ENCODE measurements around the gene PIP5K1A. TPM values are rescaled to one million over a fixed set of nuclear protein-coding genes. Genes with fewer than 3 reads are reported as not detected.

PIP5K1A gene, protein sequence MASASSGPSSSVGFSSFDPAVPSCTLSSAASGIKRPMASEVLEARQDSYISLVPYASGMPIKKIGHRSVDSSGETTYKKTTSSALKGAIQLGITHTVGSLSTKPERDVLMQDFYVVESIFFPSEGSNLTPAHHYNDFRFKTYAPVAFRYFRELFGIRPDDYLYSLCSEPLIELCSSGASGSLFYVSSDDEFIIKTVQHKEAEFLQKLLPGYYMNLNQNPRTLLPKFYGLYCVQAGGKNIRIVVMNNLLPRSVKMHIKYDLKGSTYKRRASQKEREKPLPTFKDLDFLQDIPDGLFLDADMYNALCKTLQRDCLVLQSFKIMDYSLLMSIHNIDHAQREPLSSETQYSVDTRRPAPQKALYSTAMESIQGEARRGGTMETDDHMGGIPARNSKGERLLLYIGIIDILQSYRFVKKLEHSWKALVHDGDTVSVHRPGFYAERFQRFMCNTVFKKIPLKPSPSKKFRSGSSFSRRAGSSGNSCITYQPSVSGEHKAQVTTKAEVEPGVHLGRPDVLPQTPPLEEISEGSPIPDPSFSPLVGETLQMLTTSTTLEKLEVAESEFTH
- 57.8 and 58.0 TPM in 2 replicates for total RNA-seq

GRCh38 chr1:151198254-151199127 lies at the start of gene PIP5K1A:
TSS of gene PIP5K1A (plus strand) at chr1:151198552. CDS start at chr1:151198997, 445 bp downstream.

GRCh38 chr1:151156515-151156819 lies 41.9 kb upstream of the PIP5K1A start, which contains the start of gene TNFAIP8L2:
TSS of gene TNFAIP8L2 (plus strand) at chr1:151156649. CDS start at chr1:151158698, 2,049 bp downstream.

GRCh38 chr1:151165738-151166504 lies 32.4 kb upstream of the PIP5K1A start, which contains the start of the genes LYSMD1 and SCNM1:
TSS of gene LYSMD1 (minus strand) at chr1:151165902. CDS start at chr1:151165258, 644 bp downstream.
TSS of gene SCNM1 (plus strand) at chr1:151166144. CDS start at chr1:151166153, 9 bp downstream.

DNA sequence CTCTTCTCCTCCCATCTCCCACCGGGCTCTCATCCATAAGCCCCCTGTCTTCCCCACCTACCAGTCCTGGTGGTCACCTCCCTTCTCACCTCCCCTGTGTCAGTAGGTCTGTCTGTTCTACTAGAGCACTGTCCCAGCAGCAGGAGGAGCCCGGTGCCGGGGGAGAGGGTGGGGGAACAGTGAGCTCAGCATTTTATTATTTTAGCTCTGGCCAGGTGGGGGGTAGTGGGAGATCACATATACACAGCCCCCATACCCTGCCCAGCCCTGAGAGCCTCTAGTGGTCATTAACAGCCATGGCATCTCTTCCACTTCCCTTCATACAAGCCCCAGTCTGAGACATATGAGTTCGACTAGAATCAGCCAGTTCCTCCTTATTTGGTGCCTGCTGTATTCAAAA lies 22.5 kb upstream of the PIP5K1A start, which contains the start of gene TMOD4:
TSS of gene TMOD4 (minus strand) at position 119 of the 400 bp plus-strand sequence. CDS start 1,106 bp downstream, outside the sequence.

DNA sequence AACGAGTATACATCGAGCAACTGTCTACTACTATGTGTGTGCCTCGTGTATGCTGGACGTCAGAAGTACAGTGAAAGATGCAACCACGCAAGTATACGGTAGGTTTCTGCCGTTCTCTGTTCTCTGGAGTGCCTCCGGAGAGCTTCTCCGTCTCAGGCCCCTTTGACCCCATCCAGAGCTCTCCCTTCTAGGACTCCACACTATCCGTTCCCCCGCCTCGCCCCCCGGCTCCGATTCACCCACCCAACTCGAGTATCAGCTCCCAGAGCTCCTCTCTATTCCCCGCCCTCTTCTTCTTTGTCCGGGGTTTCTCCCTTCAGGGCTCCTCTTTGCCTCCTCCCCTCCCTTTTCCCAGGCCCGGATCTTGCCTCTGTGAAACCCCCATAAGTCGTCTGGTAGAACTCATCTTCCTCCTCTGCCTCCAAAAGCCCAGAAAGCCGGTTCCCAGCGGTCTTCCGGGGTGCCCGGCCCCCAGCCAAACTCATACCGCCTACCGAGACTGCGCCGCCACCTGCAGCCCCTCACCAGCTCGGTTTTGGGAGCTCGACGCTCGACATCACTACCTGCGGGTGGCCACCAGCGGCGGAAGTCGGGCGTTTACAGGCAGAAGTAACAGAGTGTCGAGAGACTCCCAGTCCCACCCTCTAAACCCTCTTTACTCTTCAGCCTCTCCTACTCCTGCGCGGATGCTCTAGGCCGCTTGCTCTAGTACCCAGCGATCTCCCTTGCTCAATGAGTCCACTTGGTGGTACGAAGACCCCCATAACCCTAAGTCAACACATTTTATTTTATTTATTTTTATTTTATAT lies 8.5 kb upstream of the PIP5K1A start, which contains the start of gene VPS72:
TSS of gene VPS72 (minus strand) at position 561 of the 809 bp plus-strand sequence. CDS start at position 485, 76 bp downstream.

DNA sequence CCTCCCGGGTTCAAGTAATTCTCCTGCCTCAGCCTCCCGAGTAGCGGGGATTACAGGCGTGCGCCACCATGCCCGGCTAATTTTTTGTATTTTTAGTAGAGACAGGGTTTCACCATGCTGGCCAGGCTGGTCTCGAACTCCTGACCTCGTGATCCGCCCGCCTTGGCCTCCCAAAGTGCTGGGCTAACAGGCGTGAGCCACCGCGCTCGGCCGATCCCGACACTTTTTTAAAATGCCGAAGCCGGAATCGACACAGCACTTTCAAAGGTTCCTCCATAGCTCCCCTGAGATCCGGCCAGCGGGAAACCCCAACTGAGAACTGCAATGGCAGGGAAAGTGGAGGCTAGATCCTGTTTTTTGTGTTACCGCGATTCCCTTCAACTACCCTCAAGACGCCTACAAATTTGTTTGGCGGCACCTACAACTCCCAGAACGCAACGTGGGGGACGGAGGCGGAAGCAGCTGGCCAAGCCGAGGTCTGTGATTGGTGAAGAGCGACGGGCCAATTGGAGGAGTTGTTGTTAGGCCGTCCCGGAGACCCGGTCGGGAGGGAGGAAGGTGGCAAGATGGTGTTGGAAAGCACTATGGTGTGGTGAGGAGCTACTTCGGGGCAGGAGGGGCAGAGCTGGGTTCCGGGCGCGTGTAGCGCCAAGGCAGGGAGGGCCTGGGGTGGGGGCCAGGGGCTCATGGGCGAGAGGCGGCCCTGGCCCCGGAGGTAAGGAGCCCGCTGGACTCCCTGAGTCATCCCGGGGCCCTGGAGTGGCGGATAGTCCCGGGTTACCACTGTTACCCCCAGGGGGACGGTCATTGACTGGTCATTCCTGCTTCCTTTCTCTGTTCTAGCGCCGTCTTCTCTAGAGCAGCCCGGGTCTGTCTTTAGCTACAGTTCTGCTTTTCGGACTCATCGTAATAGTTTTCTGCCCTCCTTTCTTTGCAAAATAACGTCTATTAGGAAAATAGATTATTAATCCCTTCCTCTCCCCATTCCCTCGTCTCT lies 56.2 kb downstream of the PIP5K1A start, which contains the start of gene PSMD4:
TSS of gene PSMD4 (plus strand) at position 518 of the 997 bp plus-strand sequence. CDS start at position 567, 49 bp downstream.

GRCh38 chr1:151281969-151282882 lies 83.9 kb downstream of the PIP5K1A start, which contains the start of gene ZNF687:
TSS of gene ZNF687 (plus strand) at chr1:151282299. CDS start at chr1:151286292, 3,993 bp downstream.

Other genes starting within 250 kb of the PIP5K1A start
- 129 and 138 TPM in 2 replicates for gene CERS2, start 223.7 kb upstream of the PIP5K1A start, total RNA-seq
- not detected in 2 replicates for gene ANXA9, start 216.3 kb upstream of the PIP5K1A start, total RNA-seq
- gene MINDY1, start 191.7 kb upstream of the PIP5K1A start, total RNA-seq, result 13.6 and 15.4 TPM in 2 replicates
- gene PRUNE1, start 190.1 kb upstream of the PIP5K1A start, total RNA-seq, result 6.4 and 8.8 TPM in 2 replicates
- gene BNIPL, start 162.0 kb upstream of the PIP5K1A start, total RNA-seq, result not detected in 2 replicates
- gene C1orf56, start 150.8 kb upstream of the PIP5K1A start, total RNA-seq, result 2.5 and 2.6 TPM in 2 replicates
- 73.2 and 88.8 TPM in 2 replicates for gene CDC42SE1, start 138.9 kb upstream of the PIP5K1A start, total RNA-seq
- 9.8 and 12.4 TPM in 2 replicates for gene MLLT11, start 138.2 kb upstream of the PIP5K1A start, total RNA-seq
- gene GABPB2, start 127.8 kb upstream of the PIP5K1A start, total RNA-seq, result 4.6 and 6.8 TPM in 2 replicates
- 15.6 and 17.6 TPM in 2 replicates for gene SEMA6C, start 51.9 kb upstream of the PIP5K1A start, total RNA-seq
- gene TNFAIP8L2, start 41.9 kb upstream of the PIP5K1A start, total RNA-seq, result not detected in 2 replicates
- 5.2 TPM in 2 replicates for gene LYSMD1, start 32.6 kb upstream of the PIP5K1A start, total RNA-seq
- gene SCNM1, start 32.4 kb upstream of the PIP5K1A start, total RNA-seq, result 30.4 and 33.4 TPM in 2 replicates
- gene TMOD4, start 22.6 kb upstream of the PIP5K1A start, total RNA-seq, result not detected in 2 replicates
- gene VPS72, start 8.4 kb upstream of the PIP5K1A start, total RNA-seq, result 58.5 and 60.7 TPM in 2 replicates
- 132 and 160 TPM in 2 replicates for gene PSMD4, start 56.2 kb downstream of the PIP5K1A start, total RNA-seq
- 16.4 and 22.9 TPM in 2 replicates for gene ZNF687, start 83.7 kb downstream of the PIP5K1A start, total RNA-seq
- gene PI4KB, start 128.9 kb downstream of the PIP5K1A start, total RNA-seq, result 41.3 and 47.4 TPM in 2 replicates
- 51.3 and 54.9 TPM in 2 replicates for gene RFX5, start 148.7 kb downstream of the PIP5K1A start, total RNA-seq
- gene SELENBP1, start 174.2 kb downstream of the PIP5K1A start, total RNA-seq, result 3.3 and 4.2 TPM in 2 replicates
- gene PSMB4, start 201.0 kb downstream of the PIP5K1A start, total RNA-seq, result 381 and 398 TPM in 2 replicates

All from vein endothelial cell (primary cell).